ENCODE results near the gene ADPRHL1.

DNA sequence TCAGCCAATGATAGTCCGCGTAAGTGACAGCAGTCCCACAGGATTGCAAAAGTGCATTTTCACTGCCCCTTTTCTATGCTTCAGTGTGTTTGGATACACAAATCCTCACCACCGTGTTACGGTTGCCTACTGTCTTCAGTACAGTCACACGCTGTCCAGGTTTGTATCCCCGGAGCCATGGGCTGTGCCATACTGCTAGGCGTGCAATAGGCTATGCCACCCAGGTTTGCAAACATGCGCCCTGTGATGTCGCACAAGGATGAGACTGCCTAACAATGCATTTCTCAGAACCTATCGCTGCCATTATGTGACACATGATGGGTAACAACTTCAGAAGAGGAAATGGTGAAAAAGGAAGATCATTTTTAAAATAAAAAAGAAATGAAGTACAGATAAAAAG lies 16.8 kb upstream of the ADPRHL1 start:
- TF ChIP-seq, protein P1, sequence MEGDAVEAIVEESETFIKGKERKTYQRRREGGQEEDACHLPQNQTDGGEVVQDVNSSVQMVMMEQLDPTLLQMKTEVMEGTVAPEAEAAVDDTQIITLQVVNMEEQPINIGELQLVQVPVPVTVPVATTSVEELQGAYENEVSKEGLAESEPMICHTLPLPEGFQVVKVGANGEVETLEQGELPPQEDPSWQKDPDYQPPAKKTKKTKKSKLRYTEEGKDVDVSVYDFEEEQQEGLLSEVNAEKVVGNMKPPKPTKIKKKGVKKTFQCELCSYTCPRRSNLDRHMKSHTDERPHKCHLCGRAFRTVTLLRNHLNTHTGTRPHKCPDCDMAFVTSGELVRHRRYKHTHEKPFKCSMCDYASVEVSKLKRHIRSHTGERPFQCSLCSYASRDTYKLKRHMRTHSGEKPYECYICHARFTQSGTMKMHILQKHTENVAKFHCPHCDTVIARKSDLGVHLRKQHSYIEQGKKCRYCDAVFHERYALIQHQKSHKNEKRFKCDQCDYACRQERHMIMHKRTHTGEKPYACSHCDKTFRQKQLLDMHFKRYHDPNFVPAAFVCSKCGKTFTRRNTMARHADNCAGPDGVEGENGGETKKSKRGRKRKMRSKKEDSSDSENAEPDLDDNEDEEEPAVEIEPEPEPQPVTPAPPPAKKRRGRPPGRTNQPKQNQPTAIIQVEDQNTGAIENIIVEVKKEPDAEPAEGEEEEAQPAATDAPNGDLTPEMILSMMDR (IDR thresholded peaks at IDR 0.05): no peak
- TF ChIP-seq EZH2 (IDR thresholded peaks at IDR 0.05) (no peak), EZH2phosphoT487 (IDR thresholded peaks at IDR 0.05) (no peak)
